Activated CD4-positive, alpha-beta T cell treated with anti-CD3 and anti-CD28 coated beads for 4 hours (primary cell): ENCODE measurements around the gene CHRNB1.

Source experiments
- DNase-seq, 2 donors: peaks; one replicate each; pipeline ENCODE4 v3.0.0-alpha.2; 2020

CHRNB1 gene

GRCh38 chr17:7416323-7416722, 28.5 kb upstream of the CHRNB1 start:
- DNase-seq = no peak

- no peak for DNase-seq
These were observed 27.7 kb upstream of the CHRNB1 start for GRCh38 chr17:7417056-7417655.

- no peak for DNase-seq
These were observed 26.2 kb upstream of the CHRNB1 start for GRCh38 chr17:7418472-7419152.

- DNase-seq = no peak
These were observed 24.8 kb upstream of the CHRNB1 start, which contains the start of gene SPEM1 for GRCh38 chr17:7419819-7420610. SPEM1 (plus strand) TSS chr17:7420324; CDS start chr17:7420385, 61 bp downstream.

- no peak for DNase-seq
These were observed 23.7 kb upstream of the CHRNB1 start for GRCh38 chr17:7421186-7421585.

- DNase-seq = no peak
These were observed 21.2 kb upstream of the CHRNB1 start for GRCh38 chr17:7423679-7424078.

- no peak for DNase-seq
These were observed 19.5 kb upstream of the CHRNB1 start, which contains the start of gene SPEM2 for GRCh38 chr17:7425316-7425715. SPEM2 (plus strand) TSS chr17:7425616; CDS start chr17:7425689, 73 bp downstream.

GRCh38 chr17:7425756-7426155, 19.1 kb upstream of the CHRNB1 start:
- no peak for DNase-seq

- no peak for DNase-seq
These were observed 18.5 kb upstream of the CHRNB1 start for GRCh38 chr17:7426203-7426863.

GRCh38 chr17:7426896-7427489, 17.9 kb upstream of the CHRNB1 start:
- DNase-seq = no peak

GRCh38 chr17:7427549-7427948, 17.3 kb upstream of the CHRNB1 start:
- no peak for DNase-seq

GRCh38 chr17:7428557-7428956, 16.3 kb upstream of the CHRNB1 start, which contains the start of gene SPEM3:
SPEM3 (plus strand) TSS chr17:7428857; CDS start chr17:7428903, 46 bp downstream.
- no peak for DNase-seq

- no peak for DNase-seq
These were observed 15.1 kb upstream of the CHRNB1 start for GRCh38 chr17:7429722-7430121.

GRCh38 chr17:7431231-7431630, 13.6 kb upstream of the CHRNB1 start:
- DNase-seq = no peak

- DNase-seq = no peak
These were observed 12.6 kb upstream of the CHRNB1 start for GRCh38 chr17:7432296-7432695.

- DNase-seq = peak; percentile 57 to 60
These were observed 8.9 kb upstream of the CHRNB1 start for GRCh38 chr17:7435676-7436555.

- peak; percentile 74 to 78 for DNase-seq
These were observed 8.1 kb upstream of the CHRNB1 start for GRCh38 chr17:7436556-7437368.

- DNase-seq = no peak
These were observed 7.4 kb upstream of the CHRNB1 start for GRCh38 chr17:7437369-7437863.

- peak; percentile 55 to 64 for DNase-seq
These were observed 6.8 kb upstream of the CHRNB1 start for GRCh38 chr17:7437950-7438614.
